ENCODE measurements around the gene MMP20. TPM values are rescaled to one million over a fixed set of nuclear protein-coding genes. Genes with fewer than 3 reads are reported as not detected.

The MMP20 gene
- total RNA-seq, 1 donor from 2014 or later, result not detected

- H3K9me3 Mint-ChIP-seq (ENCODE audit: low read depth), result no peaks in the 10 kb centered on the region
- no peak overlapping the region for H3K27ac Mint-ChIP-seq
- DNase-seq (ENCODE audit: low spot score, unreplicated experiment), result no peak
- no peaks in the 10 kb centered on the region for H3K36me3 Mint-ChIP-seq (ENCODE audit: insufficient read depth)
- no peaks in the 10 kb centered on the region for H3K4me1 Mint-ChIP-seq (ENCODE audit: low read depth)
- no peak for TF ChIP-seq CTCF (IDR thresholded peaks at IDR 0.05; ENCODE audit: unreplicated experiment)
- H3K27me3 Mint-ChIP-seq, result peaks cover 10% of the 10 kb centered on the region
- no peak overlapping the region for H3K4me3 Mint-ChIP-seq (ENCODE audit: low read depth)
Measured at GRCh38 chr11:102553835-102554282, 71.3 kb downstream of the MMP20 start.

- no peak for DNase-seq (ENCODE audit: low spot score, unreplicated experiment)
- no peaks in the 10 kb centered on the region for H3K36me3 Mint-ChIP-seq (ENCODE audit: insufficient read depth)
- H3K9me3 Mint-ChIP-seq (ENCODE audit: low read depth), result no peaks in the 10 kb centered on the region
- H3K27ac Mint-ChIP-seq, result no peak overlapping the region
- peaks cover 10% of the 10 kb centered on the region for H3K27me3 Mint-ChIP-seq
- H3K4me3 Mint-ChIP-seq (ENCODE audit: low read depth), result no peak overlapping the region
- TF ChIP-seq CTCF (IDR thresholded peaks at IDR 0.05; ENCODE audit: unreplicated experiment), result no peak
- H3K4me1 Mint-ChIP-seq (ENCODE audit: low read depth), result no peaks in the 10 kb centered on the region
Measured at GRCh38 chr11:102552447-102553194, 72.5 kb downstream of the MMP20 start.

GRCh38 chr11:102552020-102552419, 73.1 kb downstream of the MMP20 start:
- H3K27me3 Mint-ChIP-seq, result peaks cover 10% of the 10 kb centered on the region
- H3K36me3 Mint-ChIP-seq (ENCODE audit: insufficient read depth), result no peaks in the 10 kb centered on the region
- H3K27ac Mint-ChIP-seq, result no peak overlapping the region
- no peak for TF ChIP-seq CTCF (IDR thresholded peaks at IDR 0.05; ENCODE audit: unreplicated experiment)
- no peaks in the 10 kb centered on the region for H3K9me3 Mint-ChIP-seq (ENCODE audit: low read depth)
- no peak for DNase-seq (ENCODE audit: low spot score, unreplicated experiment)
- H3K4me1 Mint-ChIP-seq (ENCODE audit: low read depth), result no peaks in the 10 kb centered on the region
- no peak overlapping the region for H3K4me3 Mint-ChIP-seq (ENCODE audit: low read depth)

- no peak overlapping the region for H3K27ac Mint-ChIP-seq
- TF ChIP-seq CTCF (IDR thresholded peaks at IDR 0.05; ENCODE audit: unreplicated experiment), result no peak
- H3K36me3 Mint-ChIP-seq (ENCODE audit: insufficient read depth), result no peaks in the 10 kb centered on the region
- no peaks in the 10 kb centered on the region for H3K4me1 Mint-ChIP-seq (ENCODE audit: low read depth)
- DNase-seq (ENCODE audit: low spot score, unreplicated experiment), result no peak
- peaks cover 10% of the 10 kb centered on the region for H3K27me3 Mint-ChIP-seq
- H3K9me3 Mint-ChIP-seq (ENCODE audit: low read depth), result no peaks in the 10 kb centered on the region
- no peak overlapping the region for H3K4me3 Mint-ChIP-seq (ENCODE audit: low read depth)
Measured at GRCh38 chr11:102551169-102551781, 73.9 kb downstream of the MMP20 start.

GRCh38 chr11:102546923-102547471, 78.1 kb downstream of the MMP20 start:
- no peak for TF ChIP-seq CTCF (IDR thresholded peaks at IDR 0.05; ENCODE audit: unreplicated experiment)
- H3K27ac Mint-ChIP-seq, result no peak overlapping the region
- H3K27me3 Mint-ChIP-seq, result peaks cover 6% of the 10 kb centered on the region
- no peaks in the 10 kb centered on the region for H3K9me3 Mint-ChIP-seq (ENCODE audit: low read depth)
- DNase-seq (ENCODE audit: low spot score, unreplicated experiment), result no peak
- H3K4me1 Mint-ChIP-seq (ENCODE audit: low read depth), result no peaks in the 10 kb centered on the region
- H3K36me3 Mint-ChIP-seq (ENCODE audit: insufficient read depth), result no peaks in the 10 kb centered on the region
- H3K4me3 Mint-ChIP-seq (ENCODE audit: low read depth), result no peak overlapping the region

Measured in progenitor cell of endocrine pancreas (in vitro differentiated cells).